ENCODE data around the gene TIMP2. TPM values are rescaled to one million over a fixed set of nuclear protein-coding genes. Genes with fewer than 3 reads are reported as not detected.
A peak's percentile ranks its signal among the peaks of the same experiment; 100 is the strongest.

Gene TIMP2
- total and polyA plus RNA-seq, 8 donors, result 20.9 to 100.0 (median 47.2) TPM

GRCh38 chr17:78969865-78970264 is 44.7 kb upstream of the TIMP2 start:
- Histone ChIP-seq H3K27me3 (no peaks in the 10 kb centered on the region), H3K9me3 (no peaks in the 10 kb centered on the region), H3K4me1 (peaks cover 9 to 32% (median 24%) of the 10 kb centered on the region in 4 donors), H3K36me3 (peaks cover 0 to 78% (median 63%) of the 10 kb centered on the region in 4 donors), H3K27ac (peak overlapping the region in 1 of 5 donors; percentile 24), H3K4me3 (no peak overlapping the region)
- DNase-seq, result no peak
- no peak for TF ChIP-seq POLR2A (IDR thresholded peaks at IDR 0.05)
- TF ChIP-seq CTCF (IDR thresholded peaks at IDR 0.05), result no peak
- TF ChIP-seq EP300 (IDR thresholded peaks at IDR 0.05), result no peak
- no peak for TF ChIP-seq POLR2AphosphoS5 (IDR thresholded peaks at IDR 0.05)
- intact Hi-C loops (cut with DNase I; ENCODE audit: low total_unique reads), result loop anchor here (5.0 kb wide), 1 partner anchor 103 kb away; no protein-coding TSS in a partner anchor
- 70 to 91% (median 84%) methylated on average over 6 to 9 of the region's 9 CpGs for WGBS, 5 donors

GRCh38 chr17:78967782-78968362 is 42.7 kb upstream of the TIMP2 start:
- Histone ChIP-seq H3K9me3 (no peaks in the 10 kb centered on the region), H3K27ac (no peak overlapping the region), H3K4me1 (peaks cover 5 to 19% (median 17%) of the 10 kb centered on the region in 4 donors), H3K4me3 (no peak overlapping the region), H3K27me3 (no peaks in the 10 kb centered on the region), H3K36me3 (peaks cover 0 to 63% (median 51%) of the 10 kb centered on the region in 4 donors)
- TF ChIP-seq POLR2AphosphoS5 (IDR thresholded peaks at IDR 0.05) (no peak), POLR2A (IDR thresholded peaks at IDR 0.05) (no peak), CTCF (IDR thresholded peaks at IDR 0.05) (no peak), EP300 (IDR thresholded peaks at IDR 0.05) (no peak)
- WGBS, 5 donors, result 84 to 90% (median 89%) methylated on average over 17 to 21 of the region's 21 CpGs
- DNase-seq, result no peak
- intact Hi-C loops (cut with DNase I; ENCODE audit: low total_unique reads), result no loop called here

- Histone ChIP-seq H3K27ac (no peak overlapping the region), H3K27me3 (no peaks in the 10 kb centered on the region), H3K9me3 (no peaks in the 10 kb centered on the region), H3K4me1 (peaks cover 5 to 19% (median 17%) of the 10 kb centered on the region in 4 donors), H3K4me3 (no peak overlapping the region), H3K36me3 (peaks cover 0 to 54% (median 43%) of the 10 kb centered on the region in 4 donors)
- no peak for DNase-seq
- no peak for TF ChIP-seq POLR2A (IDR thresholded peaks at IDR 0.05)
- TF ChIP-seq EP300 (IDR thresholded peaks at IDR 0.05), result no peak
- TF ChIP-seq POLR2AphosphoS5 (IDR thresholded peaks at IDR 0.05), result no peak
- no peak for TF ChIP-seq CTCF (IDR thresholded peaks at IDR 0.05)
- intact Hi-C loops (cut with DNase I; ENCODE audit: low total_unique reads), result no loop called here
- 81 to 90% (median 82%) methylated on average over 18 to 23 of the region's 23 CpGs for WGBS, 5 donors
These were observed 41.9 kb upstream of the TIMP2 start for GRCh38 chr17:78966910-78967600.

- Histone ChIP-seq H3K9me3 (no peaks in the 10 kb centered on the region), H3K4me3 (no peak overlapping the region), H3K4me1 (peaks cover 8 to 15% (median 13%) of the 10 kb centered on the region in 4 donors), H3K36me3 (peaks cover 0 to 50% (median 40%) of the 10 kb centered on the region in 4 donors), H3K27me3 (no peaks in the 10 kb centered on the region), H3K27ac (no peak overlapping the region)
- DNase-seq, result no peak
- intact Hi-C loops (cut with DNase I; ENCODE audit: low total_unique reads), result no loop called here
- 81 to 87% (median 85%) methylated on average over 26 of the region's 26 CpGs for WGBS, 5 donors
- TF ChIP-seq EP300 (IDR thresholded peaks at IDR 0.05), result no peak
These were observed 41.1 kb upstream of the TIMP2 start for GRCh38 chr17:78966123-78966813.
